ENCODE data around the gene GRIK5.

DNA sequence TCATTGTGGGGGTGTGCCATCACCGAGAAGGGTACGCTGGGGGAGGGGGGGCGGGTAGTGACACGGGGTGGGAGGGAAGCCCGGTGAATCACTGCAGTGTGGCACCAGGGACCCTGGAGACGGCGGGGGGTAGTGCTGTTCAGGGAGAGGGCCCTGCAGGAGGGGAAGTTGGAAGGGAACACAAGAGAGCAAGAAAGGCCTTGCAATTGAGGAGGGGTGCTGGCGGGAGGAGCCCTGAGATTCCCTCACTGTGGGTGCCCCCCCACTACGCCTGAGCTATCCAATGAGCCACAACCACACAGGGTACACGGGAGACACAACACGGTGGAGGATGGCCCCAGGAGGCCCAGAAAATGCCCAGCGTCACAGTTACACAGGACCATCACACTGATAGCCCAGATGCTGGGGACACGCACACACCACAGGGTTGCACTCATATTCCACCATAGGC lies 75.5 kb downstream of the GRIK5 start:
- TF ChIP-seq CTCF (optimal IDR thresholded peaks at IDR 0.05 in 1 of 3, IDR thresholded peaks at IDR 0.05 in 1 of 3, conservative IDR thresholded peaks at IDR 0.05 in 1 of 3; ENCODE audit: extremely low read depth in 1 of 3, insufficient read depth in 2 of 3, low read length in 3 of 3) (no peak), EZH2 (IDR thresholded peaks at IDR 0.05; ENCODE audit: low read length) (no peak)
